Natural killer cell (primary cell): Measurements from ENCODE around the gene CA11. TPM values are rescaled to one million over a fixed set of nuclear protein-coding genes. Genes with fewer than 3 reads are reported as not detected.
"Not testable (repeated sequence)": the region's sequence is repeated elsewhere in the genome, so short reads cannot be mapped to it uniquely, and the experiment has no call there.

Experiments
- ATAC-seq, 3 donors: fragments of 150-1000 bp in 2 of 3; fragments of 200-7000 bp in 1 of 3; cut with Tn5 transposase; 1 replicate in 1 of 3; 2 replicates in 2 of 3; pipeline ENCODE4 v1.10.0; 2021; ENCODE audit warnings: mild to moderate bottlenecking in 2 of 3, moderate library complexity in 2 of 3
- DNase-seq, 2 donors: peaks; one replicate each; pipeline versions ENCODE4 v3.0.0 to v3.0.0-alpha.2; 2013 to 2021; ENCODE audit warnings: mixed read lengths in 1 of 2
- H3K27ac ChIP-seq: one replicate; pipeline ENCODE4 v1.5.1; 2013; ENCODE audit warnings: mild to moderate bottlenecking, low read length
- H3K27me3 ChIP-seq: one replicate; pipeline ENCODE4 v1.6.1; 2013; ENCODE audit warnings: low read length; ENCODE audit not compliant: control insufficient read depth, insufficient read depth
- H3K36me3 ChIP-seq: one replicate; pipeline ENCODE4 v1.6.1; 2013; ENCODE audit warnings: low read length; ENCODE audit not compliant: control insufficient read depth, insufficient read depth
- H3K4me1 ChIP-seq: one replicate; pipeline ENCODE4 v1.6.1; 2013; ENCODE audit warnings: low read length; ENCODE audit not compliant: control insufficient read depth, insufficient read depth
- H3K4me3 ChIP-seq: one replicate; pipeline ENCODE4 v1.5.1; 2013; ENCODE audit warnings: low read length
- H3K9me3 ChIP-seq: one replicate; pipeline ENCODE4 v1.6.1; 2013; ENCODE audit warnings: low read length; ENCODE audit not compliant: control insufficient read depth, insufficient read depth
- H3K27ac Mint-ChIP-seq, 2 donors: one replicate each; pipeline ENCODE4 v1.8.0; 2022; ENCODE audit warnings: mild to moderate bottlenecking in 2 of 2, mixed read lengths in 2 of 2, moderate library complexity in 1 of 2
- H3K27me3 Mint-ChIP-seq, 2 donors: one replicate each; pipeline ENCODE4 v1.8.0; 2022; ENCODE audit warnings: low read depth in 2 of 2, mixed read lengths in 2 of 2
- H3K36me3 Mint-ChIP-seq: one replicate; pipeline ENCODE4 v1.8.0; 2022; ENCODE audit warnings: mixed read lengths
- H3K4me1 Mint-ChIP-seq, 2 donors: one replicate each; pipeline ENCODE4 v1.8.0; 2022; ENCODE audit warnings: mixed read lengths in 2 of 2
- H3K4me3 Mint-ChIP-seq: one replicate; pipeline ENCODE4 v1.8.0; 2022; ENCODE audit warnings: mild to moderate bottlenecking, moderate library complexity, mixed read lengths
- H3K9me3 Mint-ChIP-seq, 2 donors: one replicate each; pipeline ENCODE4 v1.8.0; 2022; ENCODE audit warnings: mixed read lengths in 2 of 2
- WGBS: methylation state at CpG from one replicate; pipeline ENCODE4 v1.1.7; 2013; ENCODE audit warnings: missing lambda C conversion rate; ENCODE audit not compliant: insufficient coverage; 5-methylcytosine and 5-hydroxymethylcytosine counted together
- intact Hi-C: fragments of 100-400 bp; cut with micrococcal nuclease; formaldehyde crosslinking; loops from one replicate; pipeline ENCODE4 v1.14.2; 2022
- total RNA-seq, 4 donors: library from RNA; stranded (reverse); fragments of 120-200 nt in 1 of 4; gene quantifications; one replicate each; pipeline versions ENCODE4 v1.2.3 to v1.2.4, GENCODE V29; 2013 to 2022
- TF ChIP-seq, protein P1 (sequence below): fragments of 200-600 bp; IDR thresholded peaks from one replicate; pipeline ENCODE4 v1.8.0; 2022; ENCODE audit warnings: antibody characterized with exemption

The CA11 gene
- total RNA-seq: 10 to 100 TPM in 2 of 3 donors, 1 to 10 TPM in 1; 9.2 to 11.9 (median 11.0) TPM
- 8.5 TPM for total RNA-seq (2013)

DNA sequence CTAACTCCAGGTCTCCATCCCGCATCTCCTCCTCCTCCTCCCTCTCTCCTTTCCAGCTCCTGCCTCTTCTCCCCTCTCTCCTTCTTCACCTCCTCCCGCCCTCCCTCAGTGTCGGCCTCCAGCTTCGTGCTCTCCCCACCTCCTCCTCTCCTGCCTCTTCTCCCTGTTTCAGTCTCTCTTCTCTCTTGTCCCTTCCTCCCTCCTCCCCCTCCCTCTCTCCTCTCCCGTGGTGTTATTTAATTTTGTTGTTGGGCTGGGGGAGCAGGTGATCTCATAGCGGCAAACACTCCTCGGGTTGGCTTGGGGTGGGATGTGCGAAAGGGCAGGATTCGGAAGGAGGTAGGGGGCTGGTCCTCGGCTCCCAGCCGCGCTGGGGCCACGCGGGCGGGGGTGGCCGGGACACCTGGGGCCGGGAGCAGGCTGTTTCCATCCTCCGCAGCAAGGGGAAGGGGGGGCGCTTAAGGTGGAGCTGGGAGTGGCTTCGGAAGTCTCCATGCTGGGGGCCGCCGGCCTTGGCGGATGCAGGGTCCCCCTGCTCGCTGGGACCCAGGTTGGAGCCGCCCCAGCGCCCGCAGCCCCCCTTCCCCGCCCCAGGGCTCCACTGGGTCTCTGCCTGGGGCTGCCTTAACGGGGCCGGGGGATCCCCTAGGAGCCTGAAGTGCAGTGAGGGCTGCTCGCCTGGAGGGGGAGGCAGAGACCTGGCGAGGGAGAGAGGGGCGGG, at the start of gene CA11:
CA11 (minus strand) TSS at position 187 of the 721 bp plus-strand sequence. CDS start 555 bp downstream, outside the sequence.
- TF ChIP-seq, protein P1, sequence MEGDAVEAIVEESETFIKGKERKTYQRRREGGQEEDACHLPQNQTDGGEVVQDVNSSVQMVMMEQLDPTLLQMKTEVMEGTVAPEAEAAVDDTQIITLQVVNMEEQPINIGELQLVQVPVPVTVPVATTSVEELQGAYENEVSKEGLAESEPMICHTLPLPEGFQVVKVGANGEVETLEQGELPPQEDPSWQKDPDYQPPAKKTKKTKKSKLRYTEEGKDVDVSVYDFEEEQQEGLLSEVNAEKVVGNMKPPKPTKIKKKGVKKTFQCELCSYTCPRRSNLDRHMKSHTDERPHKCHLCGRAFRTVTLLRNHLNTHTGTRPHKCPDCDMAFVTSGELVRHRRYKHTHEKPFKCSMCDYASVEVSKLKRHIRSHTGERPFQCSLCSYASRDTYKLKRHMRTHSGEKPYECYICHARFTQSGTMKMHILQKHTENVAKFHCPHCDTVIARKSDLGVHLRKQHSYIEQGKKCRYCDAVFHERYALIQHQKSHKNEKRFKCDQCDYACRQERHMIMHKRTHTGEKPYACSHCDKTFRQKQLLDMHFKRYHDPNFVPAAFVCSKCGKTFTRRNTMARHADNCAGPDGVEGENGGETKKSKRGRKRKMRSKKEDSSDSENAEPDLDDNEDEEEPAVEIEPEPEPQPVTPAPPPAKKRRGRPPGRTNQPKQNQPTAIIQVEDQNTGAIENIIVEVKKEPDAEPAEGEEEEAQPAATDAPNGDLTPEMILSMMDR: peak; percentile 75
- Mint-ChIP-seq H3K36me3 (no peaks in the 10 kb centered on the region), H3K27ac (peak within 1 kb of the TSS; percentile 89 to 95), H3K4me1 (peaks cover 22 to 36% of the 10 kb centered on the region in 2 donors), H3K27me3 (peaks cover 0 to 3% of the 10 kb centered on the region in 2 donors), H3K9me3 (no peaks in the 10 kb centered on the region), H3K4me3 (peak within 1 kb of the TSS; percentile 92)
- peak within 1 kb of the TSS; percentile 79 for H3K4me3 ChIP-seq
- no peaks in the 10 kb centered on the region for H3K36me3 ChIP-seq
- WGBS: under 1% methylated on average over 32 of the region's 33 CpGs
- peak within 1 kb of the TSS; percentile 93 for H3K27ac ChIP-seq
- peaks cover 51% of the 10 kb centered on the region for H3K4me1 ChIP-seq
- no peaks in the 10 kb centered on the region for H3K9me3 ChIP-seq
- intact Hi-C loops: loop anchor here (1.0 to 10.0 kb wide), 6 partner anchors 8 to 319 kb away; partner anchors contain the start of gene FTL
- no peaks in the 10 kb centered on the region for H3K27me3 ChIP-seq
- DNase-seq: peak; percentile 88 to 96
- peak; percentile 85 to 95 (median 88) for ATAC-seq

DNA sequence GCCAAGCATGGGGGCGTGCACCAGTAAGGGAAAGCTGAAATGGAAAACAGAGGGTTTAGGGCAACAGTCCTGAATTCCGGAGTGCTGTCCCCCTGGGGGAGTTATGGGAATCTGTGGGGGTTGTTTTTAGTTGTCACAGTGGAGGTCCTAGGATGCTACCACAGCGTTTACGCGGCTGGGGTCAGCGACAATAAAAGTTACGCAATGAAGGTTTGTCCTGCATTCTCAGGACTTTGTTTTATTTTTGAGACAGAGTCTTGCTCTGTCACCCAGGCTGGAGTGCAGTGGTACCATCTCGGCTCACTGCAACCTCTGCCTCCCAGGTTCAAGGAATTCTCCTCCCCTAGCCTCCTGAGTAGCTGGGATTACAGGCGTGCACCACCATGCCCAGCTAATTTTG, 47.6 kb upstream of the CA11 start:
- H3K9me3 Mint-ChIP-seq, intact Hi-C loops, DNase-seq, H3K4me3 Mint-ChIP-seq, H3K27ac ChIP-seq, H3K36me3 ChIP-seq, H3K4me3 ChIP-seq, ATAC-seq, H3K9me3 ChIP-seq, H3K36me3 Mint-ChIP-seq, H3K27ac Mint-ChIP-seq: not testable (repeated sequence)
- Mint-ChIP-seq H3K27me3 (peaks cover 10 to 13% of the 10 kb centered on the region in 2 donors), H3K4me1 (peaks cover 5 to 11% of the 10 kb centered on the region in 2 donors)
- WGBS: 97% methylated on average over 8 of the region's 9 CpGs
- Histone ChIP-seq H3K4me1 (peaks cover 11% of the 10 kb centered on the region), H3K27me3 (peaks cover 11% of the 10 kb centered on the region)

DNA sequence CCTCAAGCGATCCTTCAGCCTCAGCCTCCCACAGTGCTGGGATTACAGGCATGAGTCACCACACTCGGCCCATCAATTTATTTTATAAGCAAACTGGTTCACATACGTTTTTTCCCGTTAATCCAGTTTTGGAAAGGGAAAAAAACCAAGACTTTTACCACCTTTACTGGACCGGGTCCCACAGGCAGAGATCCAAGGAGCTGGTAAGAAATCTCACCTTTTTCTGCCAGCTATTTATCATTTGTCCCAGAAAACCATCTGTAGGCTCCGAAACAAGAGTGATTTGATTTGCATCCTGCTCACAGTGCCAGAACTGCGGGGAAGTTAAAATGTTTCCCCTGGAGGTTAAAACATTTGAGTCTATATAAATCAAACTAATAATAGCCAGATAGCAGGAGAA, 43.5 kb upstream of the CA11 start:
- ATAC-seq (no peak), DNase-seq (no peak)
- Histone ChIP-seq H3K4me1 (no peaks in the 10 kb centered on the region), H3K4me3 (no peak overlapping the region), H3K9me3 (no peaks in the 10 kb centered on the region), H3K36me3 (no peaks in the 10 kb centered on the region), H3K27ac (no peak overlapping the region), H3K27me3 (no peaks in the 10 kb centered on the region)
- Mint-ChIP-seq H3K4me1 (no peaks in the 10 kb centered on the region), H3K27me3 (no peaks in the 10 kb centered on the region), H3K36me3 (no peaks in the 10 kb centered on the region), H3K4me3 (no peak overlapping the region), H3K9me3 (no peaks in the 10 kb centered on the region), H3K27ac (no peak overlapping the region)
- TF ChIP-seq, protein P1: no peak
- 88% methylated on average over 6 of the region's 7 CpGs for WGBS
- intact Hi-C loops: no loop called here

DNA sequence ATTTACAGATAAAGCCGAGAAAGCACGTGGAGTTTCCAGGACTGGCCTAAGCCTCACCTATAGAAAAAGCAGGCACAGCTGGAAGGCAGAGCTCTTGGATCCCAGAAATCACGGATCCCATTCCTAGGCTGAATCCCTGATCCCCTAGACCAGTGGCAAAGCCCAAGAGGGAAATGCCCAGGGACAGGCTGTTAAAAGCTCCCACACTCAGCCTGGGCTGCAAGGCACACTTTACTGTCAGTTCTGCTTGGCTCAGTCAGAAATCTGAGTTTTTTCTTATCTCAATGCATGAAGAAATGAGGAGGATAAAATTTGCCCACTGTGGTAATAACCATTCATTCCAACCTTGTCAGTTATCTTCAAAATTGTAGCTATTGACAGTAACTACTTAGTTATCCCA, 41.8 kb upstream of the CA11 start:
- Histone ChIP-seq H3K4me3 (no peak overlapping the region), H3K9me3 (no peaks in the 10 kb centered on the region), H3K4me1 (no peaks in the 10 kb centered on the region), H3K27me3 (no peaks in the 10 kb centered on the region), H3K36me3 (no peaks in the 10 kb centered on the region), H3K27ac (no peak overlapping the region)
- intact Hi-C loops: no loop called here
- H3K36me3 Mint-ChIP-seq: no peaks in the 10 kb centered on the region
- H3K4me1 Mint-ChIP-seq: no peaks in the 10 kb centered on the region
- no peak overlapping the region for H3K4me3 Mint-ChIP-seq
- DNase-seq (no peak), ATAC-seq (no peak)
- WGBS: 91% methylated on average over 3 of the region's 3 CpGs
- no peaks in the 10 kb centered on the region for H3K27me3 Mint-ChIP-seq
- H3K9me3 Mint-ChIP-seq: no peaks in the 10 kb centered on the region
- TF ChIP-seq, protein P1: no peak
- H3K27ac Mint-ChIP-seq: no peak overlapping the region

DNA sequence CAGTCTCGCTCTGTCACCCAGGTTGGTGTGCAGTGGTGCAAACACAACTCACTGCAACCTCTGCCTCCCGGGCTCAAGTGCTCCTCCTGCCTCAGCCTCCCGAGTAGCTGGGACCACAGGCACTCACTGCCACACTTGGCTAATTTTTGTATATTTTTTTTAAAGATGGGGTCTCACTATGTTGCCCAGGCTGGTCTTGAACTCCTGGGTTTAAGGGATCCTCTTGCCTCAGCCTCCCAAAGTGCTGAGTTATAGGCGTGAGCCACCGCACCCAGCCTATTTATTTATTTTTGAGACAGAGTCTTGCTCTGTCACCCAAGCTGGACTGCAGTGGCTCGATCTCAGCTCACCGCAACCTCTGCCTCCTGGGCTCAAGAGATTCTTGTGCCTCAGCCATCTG, 40.6 kb upstream of the CA11 start:
- H3K36me3 Mint-ChIP-seq, intact Hi-C loops, H3K9me3 Mint-ChIP-seq, ATAC-seq, H3K9me3 ChIP-seq, H3K4me3 Mint-ChIP-seq, H3K27ac Mint-ChIP-seq, H3K27ac ChIP-seq, H3K27me3 Mint-ChIP-seq, H3K4me1 ChIP-seq, H3K36me3 ChIP-seq, H3K4me1 Mint-ChIP-seq, DNase-seq, H3K27me3 ChIP-seq, H3K4me3 ChIP-seq: not testable (repeated sequence)
- WGBS: 90% methylated on average over 7 of the region's 7 CpGs
